GM18873 (cell line): ENCODE measurements around the gene SLC6A18.

Experiments used
- ATAC-seq: cut with Tn5 transposase; IDR thresholded peaks from one replicate; pipeline ENCODE4 v1.9.1; 2021; ENCODE audit warnings: mild to moderate bottlenecking, moderate library complexity, moderate number of reproducible peaks; ENCODE audit not compliant: unreplicated experiment, low FRiP score

SLC6A18 gene

GRCh38 chr5:1186351-1187233 lies 38.6 kb upstream of the SLC6A18 start:
- ATAC-seq: no peak

- ATAC-seq: no peak
These were observed 37.8 kb upstream of the SLC6A18 start for GRCh38 chr5:1187234-1187949.

- ATAC-seq: no peak
These were observed 37.2 kb upstream of the SLC6A18 start for GRCh38 chr5:1187950-1188334.

- ATAC-seq: no peak
These were observed 36.7 kb upstream of the SLC6A18 start for GRCh38 chr5:1188464-1188863.

- no peak for ATAC-seq
These were observed 35.9 kb upstream of the SLC6A18 start for GRCh38 chr5:1189269-1189668.

- ATAC-seq: no peak
These were observed 34.9 kb upstream of the SLC6A18 start for GRCh38 chr5:1190278-1190677.

- ATAC-seq: no peak
These were observed 34.3 kb upstream of the SLC6A18 start for GRCh38 chr5:1190837-1191239.

GRCh38 chr5:1192971-1193590 lies 32.1 kb upstream of the SLC6A18 start:
- no peak for ATAC-seq

GRCh38 chr5:1193591-1193985 lies 31.6 kb upstream of the SLC6A18 start:
- no peak for ATAC-seq

GRCh38 chr5:1194378-1194777 lies 30.8 kb upstream of the SLC6A18 start:
- ATAC-seq: no peak

- ATAC-seq: no peak
These were observed 29.7 kb upstream of the SLC6A18 start for GRCh38 chr5:1195439-1195838.

- ATAC-seq: no peak
These were observed 29.3 kb upstream of the SLC6A18 start for GRCh38 chr5:1195916-1196315.

GRCh38 chr5:1196562-1196961 lies 28.6 kb upstream of the SLC6A18 start:
- ATAC-seq: no peak

- no peak for ATAC-seq
These were observed 27.1 kb upstream of the SLC6A18 start for GRCh38 chr5:1197876-1198666.

GRCh38 chr5:1199340-1199648 lies 25.9 kb upstream of the SLC6A18 start:
- no peak for ATAC-seq

- no peak for ATAC-seq
These were observed 25.3 kb upstream of the SLC6A18 start for GRCh38 chr5:1199649-1200494.

- no peak for ATAC-seq
These were observed 24.5 kb upstream of the SLC6A18 start for GRCh38 chr5:1200495-1201326.

GRCh38 chr5:1201327-1202025 lies 23.7 kb upstream of the SLC6A18 start, which contains the start of gene SLC6A19:
Gene SLC6A19 (plus strand): TSS chr5:1201595. CDS start chr5:1201651, 56 bp downstream.
- no peak for ATAC-seq
